HUES48 (cell line): ENCODE measurements around the gene PAK6.

Source experiments
- H3K27ac ChIP-seq: one replicate; pipeline ENCODE4 v1.7.0; 2013; ENCODE audit warnings: low read depth, low read length, inconsistent platforms
- H3K27me3 ChIP-seq: 2 replicates; pipeline ENCODE4 v1.6.1; 2013; ENCODE audit warnings: mild to moderate bottlenecking, low read length; ENCODE audit not compliant: control insufficient read depth, insufficient read depth
- H3K36me3 ChIP-seq: 2 replicates; pipeline ENCODE4 v1.6.1; 2013; ENCODE audit warnings: low read length; ENCODE audit not compliant: control insufficient read depth, insufficient read depth
- H3K4me1 ChIP-seq: 2 replicates; pipeline ENCODE4 v1.6.1; 2013; ENCODE audit warnings: mild to moderate bottlenecking, low read length; ENCODE audit not compliant: control insufficient read depth, insufficient read depth
- H3K4me3 ChIP-seq: 2 replicates; pipeline ENCODE4 v1.5.1; 2013; ENCODE audit warnings: mild to moderate bottlenecking, low read depth, low read length
- H3K9ac ChIP-seq: 2 replicates; pipeline ENCODE4 v1.6.1; 2013; ENCODE audit warnings: mild to moderate bottlenecking, low read depth, low read length, moderate library complexity
- H3K9me3 ChIP-seq: 2 replicates; pipeline ENCODE4 v1.6.1; 2013; ENCODE audit warnings: low read length; ENCODE audit not compliant: control insufficient read depth, insufficient read depth

PAK6 gene

GRCh38 chr15:40280260-40281056 lies 41.6 kb downstream of the PAK6 start:
- Histone ChIP-seq H3K4me3 (peak overlapping the region; percentile 56; the same call in 1 of the 2 replicates), H3K36me3 (no peaks in the 10 kb centered on the region), H3K4me1 (peaks cover 42% of the 10 kb centered on the region), H3K9me3 (no peaks in the 10 kb centered on the region), H3K27ac (no peak overlapping the region), H3K27me3 (peaks cover 70% of the 10 kb centered on the region), H3K9ac (no peak overlapping the region)

- Histone ChIP-seq H3K27me3 (peaks cover 77% of the 10 kb centered on the region), H3K4me1 (peaks cover 49% of the 10 kb centered on the region), H3K27ac (no peak overlapping the region), H3K36me3 (no peaks in the 10 kb centered on the region), H3K9ac (no peak overlapping the region), H3K4me3 (peak overlapping the region; percentile 56), H3K9me3 (no peaks in the 10 kb centered on the region)
Observed at GRCh38 chr15:40281057-40281800, 42.4 kb downstream of the PAK6 start.

- no peaks in the 10 kb centered on the region for H3K9me3 ChIP-seq
- no peak overlapping the region for H3K9ac ChIP-seq
- peaks cover 50% of the 10 kb centered on the region for H3K4me1 ChIP-seq
- H3K4me3 ChIP-seq: peak overlapping the region; percentile 56
- H3K36me3 ChIP-seq: no peaks in the 10 kb centered on the region
- H3K27ac ChIP-seq: no peak overlapping the region
- peaks cover 78% of the 10 kb centered on the region for H3K27me3 ChIP-seq
Observed at GRCh38 chr15:40281801-40282146, 42.9 kb downstream of the PAK6 start.

- H3K9ac ChIP-seq: no peak overlapping the region
Observed at GRCh38 chr15:40282147-40282868, 43.4 kb downstream of the PAK6 start.

GRCh38 chr15:40282869-40283614 lies 44.2 kb downstream of the PAK6 start, which contains the start of gene ANKRD63:
Gene ANKRD63 (minus strand): TSS chr15:40283064. CDS start chr15:40282586, 478 bp downstream.
- H3K27me3 ChIP-seq: peaks cover 85% of the 10 kb centered on the region
- H3K9ac ChIP-seq: no peak within 1 kb of the TSS
- no peaks in the 10 kb centered on the region for H3K9me3 ChIP-seq
- no peaks in the 10 kb centered on the region for H3K36me3 ChIP-seq
- H3K4me1 ChIP-seq: peaks cover 50% of the 10 kb centered on the region
- H3K4me3 ChIP-seq: peak within 1 kb of the TSS; percentile 56
- no peak within 1 kb of the TSS for H3K27ac ChIP-seq

More at GRCh38 chr15:40282147-40282868, 43.4 kb downstream of the PAK6 start:
- Histone ChIP-seq H3K4me3 (peak overlapping the region; percentile 56), H3K4me1 (peaks cover 50% of the 10 kb centered on the region), H3K36me3 (no peaks in the 10 kb centered on the region), H3K27me3 (peaks cover 80% of the 10 kb centered on the region), H3K27ac (no peak overlapping the region), H3K9me3 (no peaks in the 10 kb centered on the region)

- no peak overlapping the region for H3K27ac ChIP-seq
- peaks cover 48% of the 10 kb centered on the region for H3K4me1 ChIP-seq
- no peaks in the 10 kb centered on the region for H3K36me3 ChIP-seq
- no peaks in the 10 kb centered on the region for H3K9me3 ChIP-seq
- peaks cover 80% of the 10 kb centered on the region for H3K27me3 ChIP-seq
- peak overlapping the region; percentile 56 for H3K4me3 ChIP-seq
- no peak overlapping the region for H3K9ac ChIP-seq
Observed at GRCh38 chr15:40283615-40284300, 44.9 kb downstream of the PAK6 start.

- peaks cover 78% of the 10 kb centered on the region for H3K27me3 ChIP-seq
- no peaks in the 10 kb centered on the region for H3K9me3 ChIP-seq
- no peaks in the 10 kb centered on the region for H3K36me3 ChIP-seq
- H3K27ac ChIP-seq: peak overlapping the region; percentile 80
- peaks cover 40% of the 10 kb centered on the region for H3K4me1 ChIP-seq
- H3K9ac ChIP-seq: no peak overlapping the region
- no peak overlapping the region for H3K4me3 ChIP-seq
Observed at GRCh38 chr15:40285151-40285550, 46.3 kb downstream of the PAK6 start.

- H3K9me3 ChIP-seq: no peaks in the 10 kb centered on the region
- H3K27me3 ChIP-seq: peaks cover 78% of the 10 kb centered on the region
- peaks cover 39% of the 10 kb centered on the region for H3K4me1 ChIP-seq
- no peak overlapping the region for H3K9ac ChIP-seq
- no peaks in the 10 kb centered on the region for H3K36me3 ChIP-seq
- peak overlapping the region; percentile 80 for H3K27ac ChIP-seq
- no peak overlapping the region for H3K4me3 ChIP-seq
Observed at GRCh38 chr15:40285554-40286011, 46.7 kb downstream of the PAK6 start.

- no peaks in the 10 kb centered on the region for H3K36me3 ChIP-seq
- no peaks in the 10 kb centered on the region for H3K9me3 ChIP-seq
- peaks cover 34% of the 10 kb centered on the region for H3K4me1 ChIP-seq
- no peak overlapping the region for H3K4me3 ChIP-seq
- H3K9ac ChIP-seq: no peak overlapping the region
- H3K27me3 ChIP-seq: peaks cover 77% of the 10 kb centered on the region
- H3K27ac ChIP-seq: peak overlapping the region; percentile 80
Observed at GRCh38 chr15:40286061-40286532, 47.2 kb downstream of the PAK6 start.

- H3K36me3 ChIP-seq: no peaks in the 10 kb centered on the region
- H3K27ac ChIP-seq: no peak overlapping the region
- peaks cover 77% of the 10 kb centered on the region for H3K27me3 ChIP-seq
- H3K4me1 ChIP-seq: peaks cover 33% of the 10 kb centered on the region
- no peak overlapping the region for H3K9ac ChIP-seq
- H3K4me3 ChIP-seq: no peak overlapping the region
- no peaks in the 10 kb centered on the region for H3K9me3 ChIP-seq
Observed at GRCh38 chr15:40286794-40287193, 47.9 kb downstream of the PAK6 start.
